ENCODE results near the gene PCNX3. TPM values are rescaled to one million over a fixed set of nuclear protein-coding genes. Genes with fewer than 3 reads are reported as not detected.
A peak's percentile ranks its signal among the peaks of the same experiment; 100 is the strongest.

Gene PCNX3
- total and polyA plus RNA-seq, 2 of the 13 experiments (the other 11 are each of a cell fraction or from before 2014, with no cell fraction given), result 16.2 to 23.0 TPM

GRCh38 chr11:65576232-65576866 is 39.2 kb upstream of the PCNX3 start (continued):
- TF ChIP-seq ZNF260 (CRISPR knock-in tag; IDR thresholded peaks at IDR 0.05; ENCODE audit: borderline replicate concordance, low read depth) (no peak), ZNF180 (CRISPR knock-in tag; IDR thresholded peaks at IDR 0.05; ENCODE audit: borderline replicate concordance, low read depth) (no peak), SNAPC5 (CRISPR knock-in tag; IDR thresholded peaks at IDR 0.05; ENCODE audit: borderline replicate concordance) (no peak), ZNF407 (CRISPR knock-in tag; IDR thresholded peaks at IDR 0.05; ENCODE audit: not compliant biosample characterization) (peak; percentile 53), ZFAT (CRISPR knock-in tag; conservative IDR thresholded peaks at IDR 0.05) (no peak), ZBTB1 (CRISPR knock-in tag; IDR thresholded peaks at IDR 0.05; ENCODE audit: borderline replicate concordance) (no peak), ZFP36L2 (CRISPR knock-in tag; IDR thresholded peaks at IDR 0.05) (no peak), TMF1 (CRISPR knock-in tag; IDR thresholded peaks at IDR 0.05; ENCODE audit: low read depth) (peak; percentile 63; the same call in 1 of the 2 replicates), ZNF556 (CRISPR knock-in tag; IDR thresholded peaks at IDR 0.05; ENCODE audit: borderline replicate concordance) (no peak), SIN3A (IDR thresholded peaks at IDR 0.05; ENCODE audit: borderline replicate concordance, low read depth, low read length) (no peak), RBM22 (optimal IDR thresholded peaks at IDR 0.05; ENCODE audit: low read length) (no peak), TRIM22 (IDR thresholded peaks at IDR 0.05) (no peak), TCF12 (IDR thresholded peaks at IDR 0.05) (no peak), TCF12 (CRISPR knock-in tag; IDR thresholded peaks at IDR 0.05) (no peak), TRIM24 (CRISPR knock-in tag; IDR thresholded peaks at IDR 0.05) (no peak)
- TF ChIP-seq, protein P1, sequence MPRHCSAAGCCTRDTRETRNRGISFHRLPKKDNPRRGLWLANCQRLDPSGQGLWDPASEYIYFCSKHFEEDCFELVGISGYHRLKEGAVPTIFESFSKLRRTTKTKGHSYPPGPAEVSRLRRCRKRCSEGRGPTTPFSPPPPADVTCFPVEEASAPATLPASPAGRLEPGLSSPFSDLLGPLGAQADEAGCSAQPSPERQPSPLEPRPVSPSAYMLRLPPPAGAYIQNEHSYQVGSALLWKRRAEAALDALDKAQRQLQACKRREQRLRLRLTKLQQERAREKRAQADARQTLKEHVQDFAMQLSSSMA (CRISPR knock-in tag; IDR thresholded peaks at IDR 0.05), result no peak
- TF ChIP-seq, protein P2, sequence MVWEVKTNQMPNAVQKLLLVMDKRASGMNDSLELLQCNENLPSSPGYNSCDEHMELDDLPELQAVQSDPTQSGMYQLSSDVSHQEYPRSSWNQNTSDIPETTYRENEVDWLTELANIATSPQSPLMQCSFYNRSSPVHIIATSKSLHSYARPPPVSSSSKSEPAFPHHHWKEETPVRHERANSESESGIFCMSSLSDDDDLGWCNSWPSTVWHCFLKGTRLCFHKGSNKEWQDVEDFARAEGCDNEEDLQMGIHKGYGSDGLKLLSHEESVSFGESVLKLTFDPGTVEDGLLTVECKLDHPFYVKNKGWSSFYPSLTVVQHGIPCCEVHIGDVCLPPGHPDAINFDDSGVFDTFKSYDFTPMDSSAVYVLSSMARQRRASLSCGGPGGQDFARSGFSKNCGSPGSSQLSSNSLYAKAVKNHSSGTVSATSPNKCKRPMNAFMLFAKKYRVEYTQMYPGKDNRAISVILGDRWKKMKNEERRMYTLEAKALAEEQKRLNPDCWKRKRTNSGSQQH (CRISPR knock-in tag; IDR thresholded peaks at IDR 0.05; ENCODE audit: low read depth), result no peak
- TF ChIP-seq, protein P3, sequence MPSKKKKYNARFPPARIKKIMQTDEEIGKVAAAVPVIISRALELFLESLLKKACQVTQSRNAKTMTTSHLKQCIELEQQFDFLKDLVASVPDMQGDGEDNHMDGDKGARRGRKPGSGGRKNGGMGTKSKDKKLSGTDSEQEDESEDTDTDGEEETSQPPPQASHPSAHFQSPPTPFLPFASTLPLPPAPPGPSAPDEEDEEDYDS (CRISPR knock-in tag; IDR thresholded peaks at IDR 0.05), result no peak
